Suprapubic skin (tissue), 4 donors: ENCODE data around the gene BAIAP2. TPM values are rescaled to one million over a fixed set of nuclear protein-coding genes. Genes with fewer than 3 reads are reported as not detected.
A peak's percentile ranks its signal among the peaks of the same experiment; 100 is the strongest.

Experiments
- DNase-seq, 2 donors: peaks; one replicate each; pipeline ENCODE4 v3.0.0-alpha.2; 2019; ENCODE audit warnings: low spot score in 2 of 2
- H3K27ac ChIP-seq: fragments of 200-600 bp; sonication (generic); one replicate; pipeline ENCODE4 v1.5.1; 2019
- H3K27me3 ChIP-seq: fragments of 200-600 bp; sonication (generic); one replicate; pipeline ENCODE4 v1.5.1; 2019
- H3K36me3 ChIP-seq: fragments of 200-600 bp; sonication (generic); one replicate; pipeline ENCODE4 v1.5.1; 2019
- H3K4me1 ChIP-seq: fragments of 200-600 bp; sonication (generic); one replicate; pipeline ENCODE4 v1.5.1; 2019
- H3K4me3 ChIP-seq: fragments of 200-600 bp; sonication (generic); one replicate; pipeline ENCODE4 v1.5.1; 2019; ENCODE audit warnings: mild to moderate bottlenecking
- H3K9me3 ChIP-seq: fragments of 200-600 bp; sonication (generic); one replicate; pipeline ENCODE4 v1.5.1; 2019
- CTCF ChIP-seq, 2 donors: fragments of 200-600 bp in 1 of 2; fragments of 450-650 bp in 1 of 2; sonication (generic) in 1 of 2; IDR thresholded peaks; one replicate each; pipeline ENCODE4 v1.5.1; 2016 to 2019; ENCODE audit warnings: antibody characterized with exemption in 2 of 2, mild to moderate bottlenecking in 1 of 2, moderate library complexity in 1 of 2
- EP300 ChIP-seq: sonication (generic); formaldehyde crosslinking; IDR thresholded peaks from one replicate; pipeline ENCODE4 v1.6.1; 2017; ENCODE audit warnings: antibody characterized with exemption
- POLR2A ChIP-seq, 2 donors: fragments of 450-650 bp; IDR thresholded peaks; one replicate each; pipeline ENCODE4 v1.6.1; 2017; ENCODE audit warnings: antibody characterized with exemption in 2 of 2, mild to moderate bottlenecking in 2 of 2, moderate library complexity in 2 of 2
- POLR2AphosphoS5 ChIP-seq, 3 donors: sonication (generic); formaldehyde crosslinking; IDR thresholded peaks; one replicate each; pipeline ENCODE4 v1.6.1; 2017; ENCODE audit warnings: antibody characterized with exemption in 3 of 3
- WGBS: methylation state at CpG from one replicate; pipeline ENCODE4 v1.1.5; 2018; 5-methylcytosine and 5-hydroxymethylcytosine counted together
- total RNA-seq, 4 donors: library from RNA; depleted of rRNA; stranded (reverse); fragments of >200 nt; gene quantifications; one replicate each; pipeline ENCODE4 v1.1.0, GENCODE V29; 2016

Gene BAIAP2
- total RNA-seq, 4 donors from 2014 or later, result 214 to 283 (median 260) TPM

GRCh38 chr17:81034168-81034777 lies 678 bp upstream of the BAIAP2 start:
- Histone ChIP-seq H3K4me1 (peaks cover 54% of the 10 kb centered on the region), H3K4me3 (peak overlapping the region; percentile 78), H3K27me3 (no peaks in the 10 kb centered on the region), H3K27ac (peak overlapping the region; percentile 27), H3K36me3 (no peaks in the 10 kb centered on the region), H3K9me3 (no peaks in the 10 kb centered on the region)
- no peak for DNase-seq
- TF ChIP-seq POLR2A (IDR thresholded peaks at IDR 0.05) (no peak), CTCF (IDR thresholded peaks at IDR 0.05) (no peak)
- 5% methylated on average over 19 of the region's 49 CpGs for WGBS

- TF ChIP-seq POLR2AphosphoS5 (IDR thresholded peaks at IDR 0.05) (no peak), POLR2A (IDR thresholded peaks at IDR 0.05) (no peak), CTCF (IDR thresholded peaks at IDR 0.05) (no peak), EP300 (no peak)
- Histone ChIP-seq H3K36me3 (no peaks in the 10 kb centered on the region), H3K4me3 (peak overlapping the region; percentile 78), H3K9me3 (no peaks in the 10 kb centered on the region), H3K27me3 (no peaks in the 10 kb centered on the region), H3K27ac (peak overlapping the region; percentile 81), H3K4me1 (peaks cover 68% of the 10 kb centered on the region)
- 23% methylated on average over 25 of the region's 66 CpGs for WGBS
- DNase-seq, result no peak
These were observed 708 bp downstream of the BAIAP2 start for GRCh38 chr17:81035521-81036196.

- no peak for DNase-seq
- Histone ChIP-seq H3K4me1 (peaks cover 74% of the 10 kb centered on the region), H3K9me3 (no peaks in the 10 kb centered on the region), H3K27ac (peak overlapping the region; percentile 81), H3K27me3 (no peaks in the 10 kb centered on the region), H3K36me3 (no peaks in the 10 kb centered on the region), H3K4me3 (peak overlapping the region; percentile 78)
- WGBS, result 43% methylated on average over 11 of the region's 24 CpGs
- no peak for TF ChIP-seq EP300
- no peak for TF ChIP-seq POLR2AphosphoS5 (IDR thresholded peaks at IDR 0.05)
- TF ChIP-seq CTCF (IDR thresholded peaks at IDR 0.05), result no peak
These were observed 1.4 kb downstream of the BAIAP2 start for GRCh38 chr17:81036197-81036941.

GRCh38 chr17:81037026-81037797 lies 2.3 kb downstream of the BAIAP2 start:
- no peaks in the 10 kb centered on the region for H3K9me3 ChIP-seq
- H3K27ac ChIP-seq, result peak overlapping the region; percentile 81
- peaks cover 82% of the 10 kb centered on the region for H3K4me1 ChIP-seq
- H3K36me3 ChIP-seq, result no peaks in the 10 kb centered on the region
- no peaks in the 10 kb centered on the region for H3K27me3 ChIP-seq
- 49% methylated on average over 22 of the region's 28 CpGs for WGBS
- peak overlapping the region; percentile 78 for H3K4me3 ChIP-seq
- no peak for TF ChIP-seq POLR2A (IDR thresholded peaks at IDR 0.05)
- peak in 2 of 3 donors; percentile 48 to 78 for TF ChIP-seq POLR2AphosphoS5 (IDR thresholded peaks at IDR 0.05)
- TF ChIP-seq CTCF (IDR thresholded peaks at IDR 0.05), result no peak
- no peak for DNase-seq
